ENCODE measurements around the gene OR2B6. TPM values are rescaled to one million over a fixed set of nuclear protein-coding genes. Genes with fewer than 3 reads are reported as not detected.
"Not testable (repeated sequence)": the region's sequence is repeated elsewhere in the genome, so short reads cannot be mapped to it uniquely, and the experiment has no call there.

Gene OR2B6
- not detected in 2 replicates for total RNA-seq (2014; rRNA removed; shearing (Covaris generic); ENCODE audit: low replicate concordance)

DNA sequence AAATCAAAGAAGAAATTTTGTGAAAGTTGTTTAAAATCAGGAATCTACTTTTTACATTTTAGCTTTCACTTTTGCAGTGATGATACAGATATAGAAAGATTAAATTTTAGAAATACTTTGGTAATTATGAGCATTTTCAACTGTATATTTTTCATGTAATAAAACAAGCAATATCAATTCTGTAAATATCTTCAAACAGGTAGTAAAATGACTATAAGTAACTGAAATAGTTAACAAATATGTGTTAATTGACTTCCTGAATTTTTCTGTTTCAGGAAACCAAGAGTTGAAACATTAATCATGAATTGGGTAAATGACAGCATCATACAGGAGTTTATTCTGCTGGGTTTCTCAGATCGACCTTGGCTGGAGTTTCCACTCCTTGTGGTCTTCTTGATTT, at the start of gene OR2B6:
Gene OR2B6, plus strand, starts transcription at position 301 of the 400 bp plus-strand sequence. Its CDS starts 0 bp downstream, at position 301.
- H3K36me3 ChIP-seq = no peaks in the 10 kb centered on the region
- no peak for DNase-seq
- H3K4me3 ChIP-seq = no peak within 1 kb of the TSS
- peaks cover 6% of the 10 kb centered on the region; the same call in 1 of the 2 replicates for H3K27me3 ChIP-seq
- H3K9me3 ChIP-seq = no peaks in the 10 kb centered on the region

DNA sequence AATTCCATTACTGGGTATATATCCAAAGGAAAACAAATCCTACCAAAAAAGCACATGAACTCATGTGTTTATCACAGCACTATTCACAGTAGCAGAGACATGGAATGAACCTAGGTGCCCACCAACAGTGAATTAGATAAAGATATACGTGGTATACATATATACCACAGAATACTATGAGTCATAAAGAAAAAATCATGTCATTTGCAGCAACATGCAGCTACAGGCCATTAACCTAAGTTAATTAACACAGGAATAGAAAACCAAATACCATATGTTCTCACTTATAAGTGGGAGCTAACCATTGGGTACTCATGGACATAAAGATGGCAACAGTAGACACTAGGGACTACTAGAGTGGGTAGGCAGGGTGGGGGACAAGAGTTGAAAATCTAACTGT, 49.0 kb upstream of the OR2B6 start:
- no peak for DNase-seq
- peaks cover 2% of the 10 kb centered on the region for H3K27me3 ChIP-seq
- no peaks in the 10 kb centered on the region for H3K9me3 ChIP-seq
- H3K36me3 ChIP-seq = no peaks in the 10 kb centered on the region
- H3K4me3 ChIP-seq = no peak overlapping the region

DNA sequence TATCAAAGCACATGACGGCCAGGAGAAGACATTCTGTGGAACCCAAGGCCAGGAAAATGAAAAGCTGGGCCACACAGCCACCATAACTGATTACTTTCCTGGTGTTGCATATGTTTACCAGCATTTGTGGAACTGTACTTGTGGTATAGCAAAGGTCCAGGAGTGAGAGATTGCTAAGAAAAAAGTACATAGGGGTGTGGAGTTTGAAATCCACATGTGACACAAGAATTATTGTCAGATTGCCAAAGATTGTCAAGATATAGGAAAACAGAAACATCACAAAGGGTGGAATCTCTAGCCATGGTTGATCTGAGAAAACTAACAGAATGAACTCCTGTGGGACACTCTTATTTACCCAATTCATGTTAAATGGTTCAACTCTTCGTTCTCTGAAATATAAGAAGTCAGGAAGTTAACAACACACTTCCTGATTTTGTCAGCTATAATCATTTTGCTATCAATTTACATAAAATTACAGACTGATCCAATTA, 45.0 kb upstream of the OR2B6 start, which contains the start of gene OR2B2:
Gene OR2B2, minus strand, starts transcription at position 441 of the 491 bp plus-strand sequence. Its CDS starts 77 bp downstream, at position 364.
- H3K36me3 ChIP-seq = no peaks in the 10 kb centered on the region
- no peak for DNase-seq
- no peaks in the 10 kb centered on the region for H3K9me3 ChIP-seq
- H3K27me3 ChIP-seq = peaks cover 11% of the 10 kb centered on the region
- no peak within 1 kb of the TSS for H3K4me3 ChIP-seq

DNA sequence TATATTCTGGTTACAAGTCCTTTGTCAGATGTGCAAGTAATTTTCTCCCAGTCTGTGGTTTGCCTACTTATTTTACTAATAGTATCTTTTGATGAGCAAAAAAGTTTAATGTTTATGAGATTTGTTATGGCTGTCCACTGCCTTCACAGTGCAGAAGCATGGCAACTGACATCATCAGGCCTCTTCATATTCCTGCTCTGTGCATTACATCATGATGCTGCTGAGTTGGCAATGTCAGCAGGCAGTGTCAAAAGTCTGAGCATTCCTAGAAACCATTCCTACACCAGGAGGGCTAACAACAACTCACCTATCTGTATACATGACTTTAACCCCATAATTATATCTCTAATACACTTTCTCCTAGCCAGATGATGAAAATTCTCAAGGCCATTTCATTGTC, 34.1 kb upstream of the OR2B6 start:
- no peak for DNase-seq
- Histone ChIP-seq H3K9me3 (no peaks in the 10 kb centered on the region), H3K4me3 (no peak overlapping the region), H3K36me3 (no peaks in the 10 kb centered on the region), H3K27me3 (peaks cover 16% of the 10 kb centered on the region)

DNA sequence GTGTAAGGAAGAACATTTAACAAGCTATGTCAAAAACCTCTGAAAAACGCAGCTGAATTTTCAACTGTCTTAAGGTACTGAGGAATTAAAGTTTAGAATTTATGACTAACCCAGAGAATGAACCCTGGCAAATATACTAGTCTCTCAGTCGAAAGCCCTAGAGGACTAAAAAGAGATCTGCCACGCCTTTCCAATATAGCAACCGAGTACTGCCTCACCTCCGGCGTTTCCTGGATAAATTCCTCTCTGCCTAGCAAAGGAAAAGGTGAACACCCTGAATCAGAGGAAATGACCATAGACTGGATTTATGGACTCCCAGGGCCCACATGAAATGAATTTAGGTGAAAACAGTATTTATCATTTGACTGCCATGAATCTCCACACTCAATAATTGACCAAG, 32.9 kb upstream of the OR2B6 start:
- no peak for DNase-seq
- no peaks in the 10 kb centered on the region for H3K9me3 ChIP-seq
- H3K36me3 ChIP-seq = no peaks in the 10 kb centered on the region
- H3K4me3 ChIP-seq = no peak overlapping the region
- peaks cover 11% of the 10 kb centered on the region for H3K27me3 ChIP-seq

DNA sequence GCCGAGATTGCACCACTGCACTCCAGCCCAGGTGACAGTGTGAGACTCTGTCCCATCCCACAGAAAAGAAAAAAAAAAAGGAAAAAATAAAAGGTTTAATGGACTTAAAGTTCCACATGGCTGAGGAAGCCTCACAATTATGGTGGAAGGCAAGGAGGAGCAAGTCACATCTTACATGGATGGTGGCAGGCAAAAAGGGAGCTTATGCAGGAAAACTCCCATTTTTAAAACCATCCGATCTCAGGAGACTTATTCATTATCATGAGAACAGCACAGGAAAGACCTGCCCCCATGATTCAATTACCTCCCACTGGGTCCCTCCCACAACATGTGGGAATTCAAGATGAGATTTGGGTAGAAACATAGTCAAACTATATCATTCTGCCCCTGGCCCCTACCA, 29.0 kb upstream of the OR2B6 start:
- not testable (repeated sequence) for DNase-seq, H3K27me3 ChIP-seq, H3K4me3 ChIP-seq, H3K36me3 ChIP-seq, H3K9me3 ChIP-seq

DNA sequence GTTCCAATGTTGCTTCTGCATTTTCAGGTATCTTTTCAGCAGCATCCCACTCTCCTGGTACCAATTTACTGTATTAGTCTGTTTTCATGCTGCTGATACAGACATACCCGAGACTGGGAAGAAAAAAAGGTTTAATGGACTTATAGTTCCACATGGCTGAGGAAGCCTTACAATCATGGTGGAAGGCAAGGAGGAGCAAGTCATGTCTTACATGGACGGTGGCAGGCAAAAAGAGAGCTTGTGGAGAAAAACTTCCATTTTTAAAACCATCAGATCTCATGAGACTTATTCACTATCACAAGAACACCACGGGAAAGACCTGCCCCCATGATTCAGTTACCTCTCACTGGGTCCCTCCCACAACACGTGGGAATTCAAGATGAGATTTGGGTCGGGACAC, 27.1 kb upstream of the OR2B6 start:
- not testable (repeated sequence) for DNase-seq, H3K9me3 ChIP-seq

DNA sequence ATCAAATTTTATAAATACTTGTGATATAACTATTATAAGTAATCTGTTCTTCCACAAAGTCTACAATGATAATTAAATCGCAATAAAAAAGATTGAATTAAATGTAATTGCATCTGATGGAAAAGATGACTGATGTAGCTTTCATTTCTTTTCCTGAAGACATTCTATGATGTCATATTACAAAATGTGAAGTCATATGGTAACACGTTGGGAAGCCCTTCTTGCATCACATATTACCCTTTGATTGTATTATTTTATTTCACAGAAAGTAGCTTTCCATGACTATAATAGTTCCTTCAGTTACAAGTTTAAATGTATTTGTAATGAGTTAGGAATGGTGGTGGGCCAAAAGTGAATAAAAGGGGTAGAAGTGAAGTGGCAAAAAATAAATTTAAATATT, 25.8 kb upstream of the OR2B6 start:
- no peak overlapping the region for H3K4me3 ChIP-seq
- H3K9me3 ChIP-seq = no peaks in the 10 kb centered on the region
- no peaks in the 10 kb centered on the region for H3K36me3 ChIP-seq
- peaks cover 27% of the 10 kb centered on the region for H3K27me3 ChIP-seq
- DNase-seq = no peak

More for the DNA sequence above, 27.1 kb upstream of the OR2B6 start:
- H3K27me3 ChIP-seq = peaks cover 16% of the 10 kb centered on the region
- not testable (repeated sequence) for H3K36me3 ChIP-seq, H3K4me3 ChIP-seq

DNA sequence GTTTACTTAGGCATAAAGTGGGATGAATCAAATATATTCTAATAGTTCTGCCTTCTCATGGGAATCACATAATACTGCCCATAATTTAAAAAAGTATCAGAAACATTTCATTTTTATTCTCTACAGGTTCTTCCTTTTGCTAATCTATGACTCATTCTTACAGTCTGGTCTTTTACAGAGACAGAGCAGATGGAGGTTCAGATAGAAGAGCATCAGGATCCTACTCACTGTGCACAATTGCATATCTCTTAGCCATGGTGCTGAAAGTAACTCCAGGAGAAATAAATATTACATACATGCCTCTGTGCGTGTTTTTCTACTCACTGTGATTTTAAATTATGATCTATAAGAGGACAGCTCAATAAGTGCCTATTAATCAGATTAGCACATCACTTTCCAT, 16.3 kb upstream of the OR2B6 start:
- Histone ChIP-seq H3K9me3 (0 out of 2 replicates have a peak, but pooled peaks cover 2% of the 10 kb centered on the region), H3K4me3 (no peak overlapping the region), H3K27me3 (peaks cover 47% of the 10 kb centered on the region), H3K36me3 (no peaks in the 10 kb centered on the region)
- DNase-seq = no peak

DNA sequence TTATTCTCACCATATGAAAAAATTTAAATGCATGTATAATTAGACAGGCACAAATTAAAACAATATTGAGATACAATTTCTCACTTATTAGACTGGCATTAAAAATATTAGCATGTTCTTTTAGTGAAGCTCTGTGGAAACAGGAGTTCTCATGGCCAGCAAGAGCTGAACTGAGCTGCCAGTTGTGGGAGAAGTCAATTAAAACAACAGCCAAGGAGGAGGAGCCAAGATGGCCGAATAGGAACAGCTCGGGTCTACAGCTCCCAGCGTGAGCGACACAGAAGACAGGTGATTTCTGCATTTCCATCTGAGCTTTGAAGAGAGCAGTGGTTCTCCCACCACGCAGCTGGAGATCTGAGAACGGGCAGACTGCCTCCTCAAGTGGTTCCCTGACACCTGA, 14.0 kb upstream of the OR2B6 start:
- H3K36me3 ChIP-seq, H3K4me3 ChIP-seq, DNase-seq, H3K9me3 ChIP-seq: not testable (repeated sequence)
- peaks cover 37% of the 10 kb centered on the region for H3K27me3 ChIP-seq

DNA sequence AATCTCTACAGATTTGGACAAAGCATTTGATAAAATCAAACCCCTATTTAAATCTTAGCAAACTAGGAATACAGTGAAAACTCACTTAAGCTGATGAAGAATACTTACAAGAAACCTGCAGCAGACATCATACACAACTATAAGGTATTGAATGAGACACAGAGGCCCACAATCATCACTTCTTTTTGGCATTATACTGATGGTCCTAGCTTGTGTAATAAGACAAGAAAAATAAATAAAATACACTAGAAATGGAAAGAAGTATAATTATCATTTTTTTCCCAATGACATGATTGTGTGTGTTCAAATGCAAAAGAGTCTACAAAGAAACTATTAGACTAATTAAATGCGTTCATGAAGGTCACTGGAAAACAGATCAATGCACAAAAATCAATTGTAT, 8.8 kb upstream of the OR2B6 start:
- H3K27me3 ChIP-seq = peaks cover 5% of the 10 kb centered on the region
- no peaks in the 10 kb centered on the region for H3K36me3 ChIP-seq
- DNase-seq = no peak
- no peak overlapping the region for H3K4me3 ChIP-seq
- H3K9me3 ChIP-seq = no peaks in the 10 kb centered on the region; the same call in 1 of the 2 replicates

DNA sequence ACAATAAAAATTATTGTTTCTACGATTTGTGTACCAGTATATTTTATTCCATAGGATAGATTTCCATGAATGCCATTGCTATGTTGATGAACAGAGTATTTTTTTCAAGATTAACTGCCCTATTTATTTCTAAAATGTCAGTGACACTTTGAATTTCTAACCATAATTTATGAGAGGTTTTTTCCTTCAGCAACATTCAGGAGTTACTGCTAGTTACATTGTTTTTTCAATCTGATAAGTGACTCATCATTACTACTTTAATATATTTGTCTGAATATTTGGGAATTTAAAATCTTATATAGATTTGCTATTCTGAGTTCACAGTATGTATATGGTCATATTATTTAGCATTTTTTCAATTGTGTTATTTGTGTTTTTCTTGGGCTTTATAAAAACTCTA, 6.0 kb upstream of the OR2B6 start:
- Histone ChIP-seq H3K4me3 (no peak overlapping the region), H3K27me3 (peaks cover 8% of the 10 kb centered on the region), H3K36me3 (no peaks in the 10 kb centered on the region), H3K9me3 (no peaks in the 10 kb centered on the region; the same call in 1 of the 2 replicates)
- no peak for DNase-seq

DNA sequence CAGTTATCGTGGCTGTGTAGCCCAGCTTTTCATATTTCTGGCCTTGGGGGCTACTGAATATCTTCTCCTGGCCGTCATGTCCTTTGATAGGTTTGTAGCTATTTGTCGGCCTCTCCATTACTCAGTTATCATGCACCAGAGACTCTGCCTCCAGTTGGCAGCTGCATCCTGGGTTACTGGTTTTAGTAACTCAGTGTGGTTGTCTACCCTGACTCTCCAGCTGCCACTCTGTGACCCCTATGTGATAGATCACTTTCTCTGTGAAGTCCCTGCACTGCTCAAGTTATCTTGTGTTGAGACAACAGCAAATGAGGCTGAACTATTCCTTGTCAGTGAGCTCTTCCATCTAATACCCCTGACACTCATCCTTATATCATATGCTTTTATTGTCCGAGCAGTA, 475 bp downstream of the OR2B6 start:
- Histone ChIP-seq H3K9me3 (no peaks in the 10 kb centered on the region), H3K4me3 (no peak overlapping the region), H3K27me3 (peaks cover 6% of the 10 kb centered on the region; the same call in 1 of the 2 replicates), H3K36me3 (no peaks in the 10 kb centered on the region)
- DNase-seq = no peak

DNA sequence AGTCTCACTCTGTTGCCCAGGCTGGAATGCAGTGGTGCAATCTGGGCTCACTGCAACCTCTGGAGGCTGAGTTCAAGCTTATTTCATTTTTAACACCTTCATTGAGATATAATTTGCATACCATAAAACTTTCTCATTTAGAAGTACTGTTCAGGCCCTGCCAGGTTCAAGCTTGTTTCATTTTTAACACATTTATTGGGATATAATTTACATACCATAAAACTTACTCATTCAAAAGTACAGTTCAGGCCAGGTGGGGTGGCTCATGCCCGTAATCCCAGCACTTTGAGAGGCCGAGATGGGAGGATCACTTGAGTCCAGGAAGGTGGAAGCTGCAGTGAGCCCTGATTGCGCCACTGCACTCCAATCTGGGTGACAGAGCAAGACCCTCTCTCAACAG, 5.5 kb downstream of the OR2B6 start:
- peaks cover 3% of the 10 kb centered on the region; the same call in 1 of the 2 replicates for H3K27me3 ChIP-seq
- DNase-seq = no peak
- H3K4me3 ChIP-seq = no peak overlapping the region
- H3K9me3 ChIP-seq = no peaks in the 10 kb centered on the region
- H3K36me3 ChIP-seq = no peaks in the 10 kb centered on the region

DNA sequence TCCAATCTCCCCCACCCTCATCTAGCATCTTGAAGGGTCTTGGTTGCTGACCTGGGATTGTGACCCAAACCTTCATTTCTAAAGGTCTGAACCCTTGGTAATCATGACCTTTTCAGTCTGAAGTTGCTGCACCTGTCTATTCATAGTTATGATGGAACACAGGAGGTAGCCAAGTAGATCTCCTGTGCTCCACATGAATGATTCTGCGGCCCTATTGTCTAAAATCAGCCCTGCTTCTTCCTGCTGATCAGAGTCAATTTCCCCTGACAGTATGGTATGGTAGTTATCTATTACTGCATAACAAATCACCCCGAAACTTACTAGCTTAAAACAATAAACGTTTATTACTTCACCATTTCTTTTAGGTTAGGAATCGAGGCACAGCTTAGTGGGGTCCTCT, 9.0 kb downstream of the OR2B6 start:
- DNase-seq = no peak
- Histone ChIP-seq H3K4me3 (no peak overlapping the region), H3K27me3 (no peaks in the 10 kb centered on the region), H3K9me3 (no peaks in the 10 kb centered on the region), H3K36me3 (no peaks in the 10 kb centered on the region)

DNA sequence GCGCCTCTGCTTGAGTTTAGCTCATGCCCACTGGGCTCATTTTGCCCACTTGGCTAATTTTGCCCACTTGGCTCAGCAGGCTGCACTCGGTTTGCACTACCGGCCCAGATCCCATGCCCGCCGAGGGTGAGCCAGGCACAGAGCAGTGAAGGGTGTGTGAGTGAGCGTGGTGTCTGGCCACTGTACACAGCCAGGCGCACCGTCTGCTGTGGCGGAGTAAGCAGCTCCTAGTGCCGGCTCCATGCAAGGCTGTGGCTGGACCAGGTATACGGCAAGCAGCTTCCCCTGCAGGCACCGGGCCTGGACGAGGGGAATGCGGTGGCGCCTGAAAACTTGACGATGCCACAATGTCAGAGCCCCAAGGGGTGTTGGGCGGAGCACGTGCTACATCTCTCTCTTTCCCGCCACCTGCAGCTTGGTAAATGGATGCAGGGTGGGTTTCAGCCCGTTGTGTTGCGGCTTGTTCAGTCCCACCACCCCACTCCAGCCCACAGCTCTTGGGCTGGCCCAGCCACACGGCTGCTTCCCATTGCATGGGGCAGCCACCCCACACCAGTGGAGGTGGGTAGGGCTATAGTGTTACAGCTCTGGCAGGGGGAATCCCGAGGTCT, 9.9 kb downstream of the OR2B6 start:
- Histone ChIP-seq H3K36me3 (no peaks in the 10 kb centered on the region), H3K4me3 (no peak overlapping the region), H3K27me3 (no peaks in the 10 kb centered on the region), H3K9me3 (no peaks in the 10 kb centered on the region)
- DNase-seq = no peak

DNA sequence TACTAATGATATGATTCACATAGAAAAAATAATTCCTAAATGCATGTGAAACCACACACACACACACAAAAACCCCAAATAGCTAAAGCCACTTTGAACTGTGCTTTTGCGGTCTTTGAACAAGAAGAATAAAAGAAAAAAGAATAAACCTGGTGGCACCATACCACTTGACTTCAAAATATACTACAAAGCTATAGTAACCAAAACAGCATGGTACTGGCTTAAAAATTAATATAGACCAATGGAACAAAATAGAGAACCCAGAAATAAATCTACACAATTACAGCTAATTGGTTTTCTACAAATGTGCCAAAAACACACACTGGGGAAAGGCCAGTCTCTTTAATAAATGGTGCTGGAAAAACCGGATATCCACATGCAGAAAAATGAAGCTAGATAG, 13.4 kb downstream of the OR2B6 start:
- H3K36me3 ChIP-seq = no peaks in the 10 kb centered on the region
- no peaks in the 10 kb centered on the region for H3K27me3 ChIP-seq
- H3K4me3 ChIP-seq = no peak overlapping the region
- no peak for DNase-seq
- H3K9me3 ChIP-seq = no peaks in the 10 kb centered on the region

DNA sequence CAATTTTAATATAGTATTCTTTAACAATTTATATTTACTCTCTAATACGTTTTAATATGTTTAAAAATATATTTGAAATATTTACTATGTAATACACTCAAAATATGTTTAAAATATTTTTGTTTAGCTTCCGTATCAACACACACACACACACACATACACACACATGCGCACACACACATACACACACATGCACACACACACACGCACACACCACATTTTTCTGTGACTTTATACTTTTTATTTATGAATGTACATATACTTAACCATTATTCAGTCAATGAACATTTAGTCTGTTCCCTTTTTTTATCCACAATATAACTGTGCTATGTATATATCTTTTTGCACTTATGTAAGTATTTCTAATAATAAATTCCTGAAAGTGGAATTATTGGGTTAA, 15.7 kb downstream of the OR2B6 start:
- Histone ChIP-seq H3K4me3 (no peak overlapping the region), H3K27me3 (no peaks in the 10 kb centered on the region), H3K36me3 (no peaks in the 10 kb centered on the region), H3K9me3 (no peaks in the 10 kb centered on the region)
- DNase-seq = no peak
